ENCODE measurements around the gene KCTD2. TPM values are rescaled to one million over a fixed set of nuclear protein-coding genes. Genes with fewer than 3 reads are reported as not detected.
A peak's percentile ranks its signal among the peaks of the same experiment; 100 is the strongest.

KCTD2 gene
- total and polyA plus RNA-seq, 2 of the 13 experiments (the other 11 are each of a cell fraction or from before 2014, with no cell fraction given), result 28.3 to 32.6 TPM

DNA sequence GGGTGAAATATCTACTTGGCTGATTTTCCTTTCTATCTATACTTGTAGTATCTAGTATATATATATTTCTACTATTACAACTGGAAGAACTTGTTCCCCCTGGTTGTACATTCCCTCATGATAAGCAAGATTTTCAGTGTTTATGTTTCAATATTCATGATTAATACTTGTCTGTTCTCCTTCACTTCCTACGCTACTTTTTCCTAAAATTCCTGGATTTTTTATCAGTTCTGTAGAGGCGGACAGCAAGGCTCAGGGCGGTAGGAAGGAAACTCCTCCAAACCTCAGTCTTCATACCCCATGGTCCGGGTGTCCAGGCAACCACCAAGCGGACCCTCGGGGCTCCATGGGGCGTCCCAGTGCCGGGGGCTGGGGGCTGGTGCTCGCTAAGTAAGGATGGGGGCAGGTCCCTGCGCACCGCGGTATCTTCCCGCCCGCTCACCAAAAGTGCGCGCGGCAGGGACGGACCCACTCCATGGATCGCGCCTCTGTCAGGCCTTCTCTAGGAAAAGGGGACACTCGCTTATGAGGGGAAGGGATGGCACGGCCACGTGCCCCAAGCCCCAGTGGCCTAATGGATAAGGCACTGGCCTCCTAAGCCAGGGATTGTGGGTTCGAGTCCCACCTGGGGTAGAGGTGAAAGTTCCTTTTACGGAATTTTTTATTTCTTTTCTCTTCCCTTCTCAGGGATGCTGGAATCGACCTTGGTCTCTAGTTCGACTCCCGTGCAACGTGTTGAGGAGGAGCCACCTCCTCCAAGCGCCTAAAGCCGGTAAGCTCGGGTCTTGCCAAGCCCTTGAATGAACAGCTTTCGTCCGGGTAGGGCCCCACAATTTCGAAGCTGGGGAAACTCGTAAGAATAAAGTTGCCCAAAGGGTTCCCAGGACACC lies 13.4 kb upstream of the KCTD2 start (continued):
- TF ChIP-seq, protein P1, sequence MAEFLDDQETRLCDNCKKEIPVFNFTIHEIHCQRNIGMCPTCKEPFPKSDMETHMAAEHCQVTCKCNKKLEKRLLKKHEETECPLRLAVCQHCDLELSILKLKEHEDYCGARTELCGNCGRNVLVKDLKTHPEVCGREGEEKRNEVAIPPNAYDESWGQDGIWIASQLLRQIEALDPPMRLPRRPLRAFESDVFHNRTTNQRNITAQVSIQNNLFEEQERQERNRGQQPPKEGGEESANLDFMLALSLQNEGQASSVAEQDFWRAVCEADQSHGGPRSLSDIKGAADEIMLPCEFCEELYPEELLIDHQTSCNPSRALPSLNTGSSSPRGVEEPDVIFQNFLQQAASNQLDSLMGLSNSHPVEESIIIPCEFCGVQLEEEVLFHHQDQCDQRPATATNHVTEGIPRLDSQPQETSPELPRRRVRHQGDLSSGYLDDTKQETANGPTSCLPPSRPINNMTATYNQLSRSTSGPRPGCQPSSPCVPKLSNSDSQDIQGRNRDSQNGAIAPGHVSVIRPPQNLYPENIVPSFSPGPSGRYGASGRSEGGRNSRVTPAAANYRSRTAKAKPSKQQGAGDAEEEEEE (CRISPR knock-in tag; IDR thresholded peaks at IDR 0.05; ENCODE audit: borderline replicate concordance), result peak; percentile 97; the same call in 1 of the 2 replicates
- TF ChIP-seq AGO2 (optimal IDR thresholded peaks at IDR 0.05; ENCODE audit: low read depth, low read length), result no peak
- TF ChIP-seq ZNF20 (CRISPR knock-in tag; IDR thresholded peaks at IDR 0.05), result no peak
- TF ChIP-seq ZNF383 (CRISPR knock-in tag; IDR thresholded peaks at IDR 0.05; ENCODE audit: borderline replicate concordance), result peak; percentile 99
- TF ChIP-seq, protein P2, sequence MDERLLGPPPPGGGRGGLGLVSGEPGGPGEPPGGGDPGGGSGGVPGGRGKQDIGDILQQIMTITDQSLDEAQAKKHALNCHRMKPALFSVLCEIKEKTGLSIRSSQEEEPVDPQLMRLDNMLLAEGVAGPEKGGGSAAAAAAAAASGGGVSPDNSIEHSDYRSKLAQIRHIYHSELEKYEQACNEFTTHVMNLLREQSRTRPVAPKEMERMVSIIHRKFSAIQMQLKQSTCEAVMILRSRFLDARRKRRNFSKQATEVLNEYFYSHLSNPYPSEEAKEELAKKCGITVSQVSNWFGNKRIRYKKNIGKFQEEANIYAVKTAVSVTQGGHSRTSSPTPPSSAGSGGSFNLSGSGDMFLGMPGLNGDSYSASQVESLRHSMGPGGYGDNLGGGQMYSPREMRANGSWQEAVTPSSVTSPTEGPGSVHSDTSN (CRISPR knock-in tag; IDR thresholded peaks at IDR 0.05), result no peak
- TF ChIP-seq FOSL1 (CRISPR knock-in tag; IDR thresholded peaks at IDR 0.05; ENCODE audit: borderline replicate concordance), result no peak; the same call in 1 of the 2 replicates
- no peak for TF ChIP-seq ZNF781 (CRISPR knock-in tag; IDR thresholded peaks at IDR 0.05; ENCODE audit: borderline replicate concordance, not compliant biosample characterization)
- TF ChIP-seq, protein P3, sequence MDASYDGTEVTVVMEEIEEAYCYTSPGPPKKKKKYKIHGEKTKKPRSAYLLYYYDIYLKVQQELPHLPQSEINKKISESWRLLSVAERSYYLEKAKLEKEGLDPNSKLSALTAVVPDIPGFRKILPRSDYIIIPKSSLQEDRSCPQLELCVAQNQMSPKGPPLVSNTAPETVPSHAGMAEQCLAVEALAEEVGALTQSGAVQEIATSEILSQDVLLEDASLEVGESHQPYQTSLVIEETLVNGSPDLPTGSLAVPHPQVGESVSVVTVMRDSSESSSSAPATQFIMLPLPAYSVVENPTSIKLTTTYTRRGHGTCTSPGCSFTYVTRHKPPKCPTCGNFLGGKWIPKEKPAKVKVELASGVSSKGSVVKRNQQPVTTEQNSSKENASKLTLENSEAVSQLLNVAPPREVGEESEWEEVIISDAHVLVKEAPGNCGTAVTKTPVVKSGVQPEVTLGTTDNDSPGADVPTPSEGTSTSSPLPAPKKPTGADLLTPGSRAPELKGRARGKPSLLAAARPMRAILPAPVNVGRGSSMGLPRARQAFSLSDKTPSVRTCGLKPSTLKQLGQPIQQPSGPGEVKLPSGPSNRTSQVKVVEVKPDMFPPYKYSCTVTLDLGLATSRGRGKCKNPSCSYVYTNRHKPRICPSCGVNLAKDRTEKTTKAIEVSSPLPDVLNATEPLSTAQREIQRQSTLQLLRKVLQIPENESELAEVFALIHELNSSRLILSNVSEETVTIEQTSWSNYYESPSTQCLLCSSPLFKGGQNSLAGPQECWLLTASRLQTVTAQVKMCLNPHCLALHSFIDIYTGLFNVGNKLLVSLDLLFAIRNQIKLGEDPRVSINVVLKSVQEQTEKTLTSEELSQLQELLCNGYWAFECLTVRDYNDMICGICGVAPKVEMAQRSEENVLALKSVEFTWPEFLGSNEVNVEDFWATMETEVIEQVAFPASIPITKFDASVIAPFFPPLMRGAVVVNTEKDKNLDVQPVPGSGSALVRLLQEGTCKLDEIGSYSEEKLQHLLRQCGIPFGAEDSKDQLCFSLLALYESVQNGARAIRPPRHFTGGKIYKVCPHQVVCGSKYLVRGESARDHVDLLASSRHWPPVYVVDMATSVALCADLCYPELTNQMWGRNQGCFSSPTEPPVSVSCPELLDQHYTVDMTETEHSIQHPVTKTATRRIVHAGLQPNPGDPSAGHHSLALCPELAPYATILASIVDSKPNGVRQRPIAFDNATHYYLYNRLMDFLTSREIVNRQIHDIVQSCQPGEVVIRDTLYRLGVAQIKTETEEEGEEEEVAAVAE (CRISPR knock-in tag; IDR thresholded peaks at IDR 0.05; ENCODE audit: borderline replicate concordance), result peak; percentile 79; the same call in 1 of the 2 replicates
- peak; percentile 88 for TF ChIP-seq SALL1 (CRISPR knock-in tag; IDR thresholded peaks at IDR 0.05)
- TF ChIP-seq, protein P4, sequence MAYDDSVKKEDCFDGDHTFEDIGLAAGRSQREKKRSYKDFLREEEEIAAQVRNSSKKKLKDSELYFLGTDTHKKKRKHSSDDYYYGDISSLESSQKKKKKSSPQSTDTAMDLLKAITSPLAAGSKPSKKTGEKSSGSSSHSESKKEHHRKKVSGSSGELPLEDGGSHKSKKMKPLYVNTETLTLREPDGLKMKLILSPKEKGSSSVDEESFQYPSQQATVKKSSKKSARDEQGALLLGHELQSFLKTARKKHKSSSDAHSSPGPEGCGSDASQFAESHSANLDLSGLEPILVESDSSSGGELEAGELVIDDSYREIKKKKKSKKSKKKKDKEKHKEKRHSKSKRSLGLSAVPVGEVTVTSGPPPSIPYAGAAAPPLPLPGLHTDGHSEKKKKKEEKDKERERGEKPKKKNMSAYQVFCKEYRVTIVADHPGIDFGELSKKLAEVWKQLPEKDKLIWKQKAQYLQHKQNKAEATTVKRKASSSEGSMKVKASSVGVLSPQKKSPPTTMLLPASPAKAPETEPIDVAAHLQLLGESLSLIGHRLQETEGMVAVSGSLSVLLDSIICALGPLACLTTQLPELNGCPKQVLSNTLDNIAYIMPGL (CRISPR knock-in tag; IDR thresholded peaks at IDR 0.05; ENCODE audit: borderline replicate concordance in 1 of 2, low read depth in 1 of 2), result peak; percentile 99 to 100
- peak; percentile 83; the same call in 1 of the 2 replicates for TF ChIP-seq NFE2L1 (CRISPR knock-in tag; IDR thresholded peaks at IDR 0.05; ENCODE audit: borderline replicate concordance)
- no peak for TF ChIP-seq HOXD1 (CRISPR knock-in tag; IDR thresholded peaks at IDR 0.05)
- 0 out of 2 replicates have a peak, but pooled peaks have one; percentile 26 for TF ChIP-seq FOXM1 (CRISPR knock-in tag; IDR thresholded peaks at IDR 0.05)
- peak; percentile 85 for TF ChIP-seq FOXA3 (CRISPR knock-in tag; IDR thresholded peaks at IDR 0.05)
- no peak for TF ChIP-seq NFE2L2 (IDR thresholded peaks at IDR 0.05; ENCODE audit: low read length)
- 0 out of 2 replicates have a peak, but pooled peaks have one; percentile 10 for TF ChIP-seq SRF (IDR thresholded peaks at IDR 0.05; ENCODE audit: low read depth, low read length)
- no peak for TF ChIP-seq ZNF546 (CRISPR knock-in tag; conservative IDR thresholded peaks at IDR 0.05)
- peak; percentile 28; the same call in 1 of the 2 replicates for TF ChIP-seq PAX8 (CRISPR knock-in tag; IDR thresholded peaks at IDR 0.05; ENCODE audit: borderline replicate concordance)

Measured in HepG2 (cell line).